Bronchial epithelial cell (primary cell): ENCODE results near the gene CYFIP2. TPM values are rescaled to one million over a fixed set of nuclear protein-coding genes. Genes with fewer than 3 reads are reported as not detected.

Experiments used
- DNase-seq: peaks from one replicate; pipeline ENCODE4 v3.0.0-alpha.2; 2010; ENCODE audit warnings: low read depth
- FAIRE-seq: peaks from 2 replicates; lab custom pipeline; 2011; peaks lifted over from hg19 to GRCh38; lab: Jason Lieb, UNC
- H3K27me3 ChIP-seq: 2 replicates; pipeline ENCODE4 v1.5.1; 2011; ENCODE audit warnings: low read length; ENCODE audit not compliant: control insufficient read depth, insufficient read depth
- H3K36me3 ChIP-seq: 2 replicates; pipeline ENCODE4 v1.5.1; 2011; ENCODE audit warnings: low read length; ENCODE audit not compliant: control insufficient read depth, insufficient read depth
- H3K4me3 ChIP-seq: 2 replicates; pipeline ENCODE4 v1.5.1; 2011; ENCODE audit warnings: mild to moderate bottlenecking, low read depth, low read length, control low read depth
- CTCF ChIP-seq: IDR thresholded peaks from 2 replicates; pipeline ENCODE4 v1.5.1; 2011; ENCODE audit warnings: mild to moderate bottlenecking, moderate library complexity, low read length, control low read depth, inconsistent platforms; ENCODE audit not compliant: insufficient read depth, severe bottlenecking
- total RNA-seq: library from RNA; depleted of rRNA; stranded (reverse); fragments of >200 nt; gene quantifications from 2 replicates; pipeline ENCODE4 v1.2.1, GENCODE V29; 2014

Gene CYFIP2
- total RNA-seq, 1 donor from 2014 or later: 3.9 TPM

DNA sequence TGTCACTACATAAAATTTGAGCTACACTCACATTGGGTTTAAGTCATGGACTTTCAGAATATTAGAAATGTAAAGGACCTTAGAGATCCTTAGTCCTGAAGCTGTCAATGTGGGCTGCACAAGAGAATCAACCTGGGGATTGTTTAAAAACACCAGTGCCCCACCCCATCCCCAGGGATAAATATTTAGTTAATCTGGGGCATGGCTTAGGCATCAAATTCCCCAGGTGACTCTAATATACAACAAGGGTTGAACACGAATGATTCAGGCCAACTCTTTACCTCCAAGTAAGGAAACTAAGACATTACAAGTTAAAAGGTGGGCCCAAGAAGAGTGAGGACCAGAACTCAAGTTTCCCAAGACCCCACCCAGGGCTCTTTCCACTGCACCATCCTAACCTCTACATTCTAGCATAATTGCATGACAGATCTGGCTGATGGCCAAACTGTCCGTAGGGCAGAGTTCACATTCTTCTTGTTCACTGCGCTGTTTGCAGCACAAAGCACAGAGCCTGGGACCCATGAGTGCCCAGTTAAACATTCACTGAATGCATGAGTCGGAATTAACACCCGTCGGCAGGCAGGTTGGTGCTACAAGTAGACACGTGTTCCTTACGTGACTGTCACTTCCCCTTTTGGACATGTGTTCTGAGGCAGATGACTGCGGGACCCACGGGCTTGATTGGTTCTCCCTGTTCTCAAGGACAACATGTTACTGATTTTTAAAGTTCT, 25.2 kb downstream of the CYFIP2 start:
- no peak for TF ChIP-seq CTCF
- H3K27me3 ChIP-seq: no peaks in the 10 kb centered on the region
- DNase-seq (no peak), FAIRE-seq (no peak)
- no peak overlapping the region for H3K4me3 ChIP-seq
- no peaks in the 10 kb centered on the region for H3K36me3 ChIP-seq

DNA sequence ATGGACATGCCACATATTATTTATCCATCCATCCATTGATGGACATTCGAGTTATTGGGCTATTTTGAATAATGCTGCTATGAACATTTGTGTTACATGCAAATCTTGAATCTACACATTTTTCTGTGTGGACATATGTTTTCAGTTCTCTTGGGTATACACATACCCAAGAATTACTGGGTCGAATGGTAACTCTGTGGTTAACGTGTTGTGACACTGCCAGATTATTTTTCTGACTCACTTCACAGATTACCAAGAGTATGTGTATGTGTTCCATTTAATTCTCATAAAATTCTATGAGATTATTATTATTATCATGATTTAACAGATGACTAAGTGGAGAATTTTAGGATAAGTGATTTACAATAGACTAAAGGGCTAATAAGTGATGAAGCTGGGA, 26.7 kb downstream of the CYFIP2 start:
- FAIRE-seq (no peak), DNase-seq (no peak)
- no peaks in the 10 kb centered on the region for H3K27me3 ChIP-seq
- no peak for TF ChIP-seq CTCF
- no peaks in the 10 kb centered on the region for H3K36me3 ChIP-seq
- H3K4me3 ChIP-seq: no peak overlapping the region

DNA sequence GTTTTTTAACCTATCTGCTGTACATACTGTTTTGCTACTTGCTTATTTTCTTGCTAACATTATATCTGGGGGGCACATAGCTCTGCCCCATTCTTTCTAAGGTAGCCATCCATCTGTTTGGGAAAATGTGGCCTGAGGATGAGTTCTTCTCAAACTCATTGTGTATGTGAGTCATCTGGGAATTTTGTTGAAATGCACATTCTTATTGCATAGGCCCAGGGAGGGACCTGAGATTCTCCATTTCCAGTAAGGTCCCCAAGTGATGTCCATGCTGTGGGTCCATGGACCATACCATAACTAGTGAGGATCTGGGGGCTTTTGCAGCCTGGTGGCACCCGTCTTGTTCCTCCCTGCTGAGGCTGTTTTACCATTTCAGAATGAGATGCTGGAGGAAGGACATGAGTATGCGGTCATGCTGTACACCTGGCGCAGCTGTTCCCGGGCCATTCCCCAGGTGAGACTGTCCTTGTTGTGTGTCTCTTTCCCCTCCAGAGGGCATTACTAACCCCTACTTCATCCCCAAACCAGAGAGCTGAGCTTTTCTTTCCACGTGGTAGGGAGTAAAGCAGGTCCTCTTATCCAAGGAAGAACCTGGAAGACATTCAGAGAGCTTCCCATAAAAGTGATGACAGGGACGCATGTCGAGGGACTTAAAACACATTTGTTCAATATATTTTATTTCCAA, 28.6 kb downstream of the CYFIP2 start:
- FAIRE-seq (no peak), DNase-seq (no peak)
- no peak for TF ChIP-seq CTCF
- Histone ChIP-seq H3K36me3 (no peaks in the 10 kb centered on the region), H3K4me3 (no peak overlapping the region), H3K27me3 (no peaks in the 10 kb centered on the region)

- DNase-seq: no peak
- no peak for TF ChIP-seq CTCF
- FAIRE-seq: no peak
- no peak overlapping the region for H3K4me3 ChIP-seq
- H3K36me3 ChIP-seq: no peaks in the 10 kb centered on the region
- no peaks in the 10 kb centered on the region for H3K27me3 ChIP-seq
These were observed 29.3 kb downstream of the CYFIP2 start for GRCh38 chr5:157295247-157295646.

- no peak for DNase-seq
- TF ChIP-seq CTCF: no peak
- Histone ChIP-seq H3K36me3 (no peaks in the 10 kb centered on the region), H3K4me3 (no peak overlapping the region), H3K27me3 (no peaks in the 10 kb centered on the region)
- FAIRE-seq: no peak
These were observed 34.6 kb downstream of the CYFIP2 start for GRCh38 chr5:157300564-157300963.
